Measurements from ENCODE around the gene TCF20. TPM values are rescaled to one million over a fixed set of nuclear protein-coding genes. Genes with fewer than 3 reads are reported as not detected.

TCF20 gene
- total RNA-seq, 1 donor from 2014 or later = 52.4 TPM

DNA sequence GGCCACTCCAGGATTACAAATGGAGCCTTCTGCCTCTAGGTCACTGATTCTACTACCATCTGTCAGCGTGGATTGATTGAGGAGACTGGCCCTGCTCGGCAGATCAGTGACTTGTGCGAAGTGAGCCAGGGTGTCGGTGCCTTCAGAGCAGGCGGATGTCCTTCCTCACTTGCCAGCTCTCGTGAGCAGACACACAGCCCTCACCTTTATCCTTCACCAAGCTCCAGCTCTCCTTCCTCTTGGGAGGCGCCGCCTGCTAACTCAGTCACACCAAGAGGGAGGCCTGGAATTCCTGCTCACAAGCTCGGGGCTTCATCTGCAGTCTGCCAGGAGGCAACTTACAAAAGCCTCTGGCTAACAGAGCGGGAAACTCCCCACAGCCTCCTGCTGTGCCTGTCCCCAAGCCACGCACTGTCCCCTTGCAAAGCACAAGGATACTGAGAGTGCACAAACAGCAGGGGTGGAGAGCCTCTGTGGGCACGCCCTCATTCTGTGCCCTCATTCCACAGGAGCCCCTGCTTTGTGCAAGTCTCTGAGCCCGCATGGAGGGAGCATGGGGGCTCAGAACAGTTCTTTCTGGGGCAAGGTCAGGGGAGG is 3.5 kb upstream of the TCF20 start:
- H3K36me3 ChIP-seq (ENCODE audit: control insufficient read depth, insufficient read depth, low read length) = no peaks in the 10 kb centered on the region
- DNase-seq (ENCODE audit: low read depth) = no peak
- TF ChIP-seq, protein P1, sequence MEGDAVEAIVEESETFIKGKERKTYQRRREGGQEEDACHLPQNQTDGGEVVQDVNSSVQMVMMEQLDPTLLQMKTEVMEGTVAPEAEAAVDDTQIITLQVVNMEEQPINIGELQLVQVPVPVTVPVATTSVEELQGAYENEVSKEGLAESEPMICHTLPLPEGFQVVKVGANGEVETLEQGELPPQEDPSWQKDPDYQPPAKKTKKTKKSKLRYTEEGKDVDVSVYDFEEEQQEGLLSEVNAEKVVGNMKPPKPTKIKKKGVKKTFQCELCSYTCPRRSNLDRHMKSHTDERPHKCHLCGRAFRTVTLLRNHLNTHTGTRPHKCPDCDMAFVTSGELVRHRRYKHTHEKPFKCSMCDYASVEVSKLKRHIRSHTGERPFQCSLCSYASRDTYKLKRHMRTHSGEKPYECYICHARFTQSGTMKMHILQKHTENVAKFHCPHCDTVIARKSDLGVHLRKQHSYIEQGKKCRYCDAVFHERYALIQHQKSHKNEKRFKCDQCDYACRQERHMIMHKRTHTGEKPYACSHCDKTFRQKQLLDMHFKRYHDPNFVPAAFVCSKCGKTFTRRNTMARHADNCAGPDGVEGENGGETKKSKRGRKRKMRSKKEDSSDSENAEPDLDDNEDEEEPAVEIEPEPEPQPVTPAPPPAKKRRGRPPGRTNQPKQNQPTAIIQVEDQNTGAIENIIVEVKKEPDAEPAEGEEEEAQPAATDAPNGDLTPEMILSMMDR (IDR thresholded peaks at IDR 0.05; ENCODE audit: insufficient read depth, low read length, poor library complexity, severe bottlenecking) = no peak
- no peak overlapping the region for H3K4me3 ChIP-seq (ENCODE audit: low read depth, low read length)
- H3K27me3 ChIP-seq (ENCODE audit: control insufficient read depth, insufficient read depth, low read length) = no peaks in the 10 kb centered on the region

DNA sequence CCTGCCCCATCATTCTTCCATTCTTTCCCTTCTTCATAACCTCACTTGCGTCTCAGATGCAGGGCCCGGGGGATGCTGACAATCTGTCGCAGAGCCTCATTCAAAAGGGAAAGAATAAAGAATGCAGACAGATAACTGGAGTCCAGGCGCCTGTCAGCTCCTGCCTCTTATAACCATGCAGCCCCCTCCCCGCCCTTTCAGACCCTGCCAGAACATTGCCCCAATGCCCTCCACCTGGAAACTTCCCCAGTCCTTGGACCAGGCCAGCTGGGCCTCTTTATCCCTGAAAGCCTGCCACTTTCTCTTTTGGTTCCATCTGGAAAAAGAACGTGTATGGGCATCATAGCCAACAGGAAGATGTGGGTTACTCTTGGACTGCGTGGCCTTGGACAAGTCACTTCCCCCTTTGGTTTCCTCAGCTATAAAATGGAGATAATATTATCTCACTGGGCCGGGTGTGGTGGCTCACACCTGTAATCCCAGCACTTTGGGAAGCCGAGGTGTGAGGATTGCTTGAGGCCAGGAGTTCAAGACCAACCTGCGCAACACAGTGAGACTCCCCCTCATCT is 2.1 kb upstream of the TCF20 start:
- no peak for DNase-seq (ENCODE audit: low read depth)
- no peak overlapping the region for H3K4me3 ChIP-seq (ENCODE audit: low read depth, low read length)
- no peaks in the 10 kb centered on the region for H3K27me3 ChIP-seq (ENCODE audit: control insufficient read depth, insufficient read depth, low read length)
- TF ChIP-seq, protein P1 (IDR thresholded peaks at IDR 0.05; ENCODE audit: insufficient read depth, low read length, poor library complexity, severe bottlenecking) = no peak
- H3K36me3 ChIP-seq (ENCODE audit: control insufficient read depth, insufficient read depth, low read length) = no peaks in the 10 kb centered on the region

DNA sequence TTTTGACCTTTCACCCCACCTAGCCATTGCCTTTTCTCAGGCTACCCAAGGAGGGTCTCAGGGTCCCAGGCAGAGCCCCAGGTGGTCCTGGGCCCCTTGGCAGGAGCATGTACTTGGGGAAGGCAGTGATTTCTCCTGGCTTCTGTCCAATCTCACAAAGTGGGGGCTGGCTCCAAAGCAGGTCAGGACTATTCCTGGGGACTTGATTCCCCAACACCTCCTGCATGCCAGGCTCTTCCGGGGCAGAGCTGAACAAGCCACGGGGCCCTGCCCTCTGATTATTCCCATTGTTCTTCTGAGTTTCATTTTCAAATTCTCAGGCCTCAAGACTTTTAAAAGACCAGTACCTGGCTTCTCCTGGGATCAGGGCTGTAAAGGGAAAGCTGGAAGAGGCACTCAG is 1.5 kb upstream of the TCF20 start:
- Histone ChIP-seq H3K36me3 (ENCODE audit: control insufficient read depth, insufficient read depth, low read length) (no peaks in the 10 kb centered on the region), H3K4me3 (ENCODE audit: low read depth, low read length) (no peak overlapping the region), H3K27me3 (ENCODE audit: control insufficient read depth, insufficient read depth, low read length) (no peaks in the 10 kb centered on the region)
- TF ChIP-seq, protein P1 (IDR thresholded peaks at IDR 0.05; ENCODE audit: insufficient read depth, low read length, poor library complexity, severe bottlenecking) = no peak
- DNase-seq (ENCODE audit: low read depth) = no peak

DNA sequence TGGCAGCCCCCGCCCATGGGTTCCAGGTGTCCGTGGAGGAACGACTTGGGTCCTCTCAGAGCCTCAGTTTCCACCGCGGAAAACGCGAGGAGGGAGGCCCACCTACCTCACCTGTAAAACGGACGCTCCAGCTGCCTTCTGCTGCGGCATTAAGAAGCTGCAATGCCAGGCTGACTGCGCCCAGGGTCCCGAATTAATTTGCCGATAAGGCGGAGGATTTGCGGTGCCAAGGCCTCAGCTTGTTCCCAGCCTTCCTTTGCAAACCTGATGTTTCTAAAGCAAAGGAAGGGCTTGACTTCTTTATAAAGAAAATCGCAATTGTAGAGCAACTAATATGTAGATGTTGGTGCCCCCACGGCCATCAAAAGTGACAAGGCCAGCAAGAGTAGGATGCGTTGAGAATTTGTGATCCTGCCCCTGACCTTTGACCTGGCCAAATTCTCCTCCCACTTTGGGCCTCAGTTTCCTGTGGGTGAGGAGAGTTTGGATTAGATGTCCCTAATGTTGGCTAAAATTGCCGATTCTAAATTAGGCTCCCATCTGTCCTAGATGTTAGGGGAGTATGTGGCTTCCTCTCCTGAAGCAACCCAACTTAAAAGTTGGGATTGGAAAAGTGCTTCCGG is 849 bp upstream of the TCF20 start:
- TF ChIP-seq, protein P1 (IDR thresholded peaks at IDR 0.05; ENCODE audit: insufficient read depth, low read length, poor library complexity, severe bottlenecking) = no peak
- no peaks in the 10 kb centered on the region for H3K27me3 ChIP-seq (ENCODE audit: control insufficient read depth, insufficient read depth, low read length)
- no peak for DNase-seq (ENCODE audit: low read depth)
- no peak overlapping the region for H3K4me3 ChIP-seq (ENCODE audit: low read depth, low read length)
- H3K36me3 ChIP-seq (ENCODE audit: control insufficient read depth, insufficient read depth, low read length) = no peaks in the 10 kb centered on the region

DNA sequence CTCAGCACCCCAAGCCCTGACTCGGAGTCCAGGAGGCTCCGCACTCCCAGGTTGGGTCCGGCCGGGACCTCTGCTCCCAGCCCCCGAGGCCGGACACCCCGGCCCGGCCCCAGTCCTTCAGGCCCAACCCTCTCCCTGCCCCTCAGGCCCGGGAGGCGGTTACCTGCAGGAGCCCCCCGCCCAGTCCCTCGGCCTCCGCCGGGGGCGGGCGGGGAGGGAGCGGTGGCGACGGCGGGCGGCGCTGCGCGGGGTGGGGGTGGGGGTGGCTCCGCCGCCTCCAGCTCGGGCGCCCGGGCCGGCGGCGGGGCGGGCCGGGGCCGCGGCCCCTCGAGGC is 310 bp downstream of the TCF20 start:
- peak overlapping the region; percentile 96 for H3K4me3 ChIP-seq (ENCODE audit: low read depth, low read length)
- H3K36me3 ChIP-seq (ENCODE audit: control insufficient read depth, insufficient read depth, low read length) = no peaks in the 10 kb centered on the region
- TF ChIP-seq, protein P1 (IDR thresholded peaks at IDR 0.05; ENCODE audit: insufficient read depth, low read length, poor library complexity, severe bottlenecking) = no peak
- H3K27me3 ChIP-seq (ENCODE audit: control insufficient read depth, insufficient read depth, low read length) = no peaks in the 10 kb centered on the region
- no peak for DNase-seq (ENCODE audit: low read depth)

Data from kidney epithelial cell (primary cell).